T-helper 2 cell (primary cell): ENCODE results near the gene FHL2.

Experiments used
- DNase-seq, 5 experiments: peaks; one replicate each; pipeline versions ENCODE4 v3.0.0 to v3.0.0-alpha.2; 2012 to 2022

Gene FHL2

GRCh38 chr2:105397025-105397722 lies 1.7 kb downstream of the FHL2 start:
- DNase-seq, result no peak

GRCh38 chr2:105396254-105397024 lies 2.4 kb downstream of the FHL2 start:
- DNase-seq, result peak in 1 of 5 experiments; percentile 33

- DNase-seq, result no peak
Observed at GRCh38 chr2:105395691-105396090, 3.2 kb downstream of the FHL2 start.

GRCh38 chr2:105394951-105395611 lies 3.8 kb downstream of the FHL2 start:
- no peak for DNase-seq

GRCh38 chr2:105393373-105394055 lies 5.3 kb downstream of the FHL2 start:
- no peak for DNase-seq

- DNase-seq, result no peak
Observed at GRCh38 chr2:105391763-105392662, 6.8 kb downstream of the FHL2 start.

- no peak for DNase-seq
Observed at GRCh38 chr2:105391058-105391627, 7.7 kb downstream of the FHL2 start.

- DNase-seq, result no peak
Observed at GRCh38 chr2:105390454-105390853, 8.4 kb downstream of the FHL2 start.

GRCh38 chr2:105388971-105389381 lies 9.9 kb downstream of the FHL2 start:
- no peak for DNase-seq

GRCh38 chr2:105387225-105387624 lies 11.6 kb downstream of the FHL2 start:
- no peak for DNase-seq

GRCh38 chr2:105385731-105386540 lies 12.9 kb downstream of the FHL2 start:
- DNase-seq, result no peak

- DNase-seq, result no peak
Observed at GRCh38 chr2:105384861-105385260, 14.0 kb downstream of the FHL2 start.

GRCh38 chr2:105384216-105384615 lies 14.6 kb downstream of the FHL2 start:
- no peak for DNase-seq

- no peak for DNase-seq
Observed at GRCh38 chr2:105383432-105384166, 15.3 kb downstream of the FHL2 start.

- DNase-seq, result no peak
Observed at GRCh38 chr2:105382177-105382576, 16.7 kb downstream of the FHL2 start.

- DNase-seq, result no peak
Observed at GRCh38 chr2:105381101-105381668, 17.7 kb downstream of the FHL2 start.

- DNase-seq, result no peak
Observed at GRCh38 chr2:105380432-105381100, 18.3 kb downstream of the FHL2 start.

- DNase-seq, result no peak
Observed at GRCh38 chr2:105379741-105380186, 19.1 kb downstream of the FHL2 start.

- no peak for DNase-seq
Observed at GRCh38 chr2:105378921-105379383, 19.9 kb downstream of the FHL2 start.
